ENCODE data around the gene DDX23. TPM values are rescaled to one million over a fixed set of nuclear protein-coding genes. Genes with fewer than 3 reads are reported as not detected.
"Not testable (repeated sequence)": the region's sequence is repeated elsewhere in the genome, so short reads cannot be mapped to it uniquely, and the experiment has no call there.

The DDX23 gene
- total and polyA plus RNA-seq, 11 donors, result 16.8 to 51.2 (median 35.8) TPM

GRCh38 chr12:48863291-48863690, 11.3 kb upstream of the DDX23 start:
- Histone ChIP-seq H3K27me3 (peaks cover 0 to 4% (median 0%) of the 10 kb centered on the region in 9 donors), H3K4me3 (no peak overlapping the region), H3K36me3 (peaks cover 0 to 3% (median 0%) of the 10 kb centered on the region in 9 donors), H3K9me3 (no peaks in the 10 kb centered on the region), H3K4me1 (peaks cover 0 to 13% (median 8%) of the 10 kb centered on the region in 12 donors), H3K27ac (no peak overlapping the region)
- no peak for ATAC-seq
- 70 to 80% (median 79%) methylated on average over 4 of the region's 4 CpGs for WGBS, 4 donors
- TF ChIP-seq, protein P1, sequence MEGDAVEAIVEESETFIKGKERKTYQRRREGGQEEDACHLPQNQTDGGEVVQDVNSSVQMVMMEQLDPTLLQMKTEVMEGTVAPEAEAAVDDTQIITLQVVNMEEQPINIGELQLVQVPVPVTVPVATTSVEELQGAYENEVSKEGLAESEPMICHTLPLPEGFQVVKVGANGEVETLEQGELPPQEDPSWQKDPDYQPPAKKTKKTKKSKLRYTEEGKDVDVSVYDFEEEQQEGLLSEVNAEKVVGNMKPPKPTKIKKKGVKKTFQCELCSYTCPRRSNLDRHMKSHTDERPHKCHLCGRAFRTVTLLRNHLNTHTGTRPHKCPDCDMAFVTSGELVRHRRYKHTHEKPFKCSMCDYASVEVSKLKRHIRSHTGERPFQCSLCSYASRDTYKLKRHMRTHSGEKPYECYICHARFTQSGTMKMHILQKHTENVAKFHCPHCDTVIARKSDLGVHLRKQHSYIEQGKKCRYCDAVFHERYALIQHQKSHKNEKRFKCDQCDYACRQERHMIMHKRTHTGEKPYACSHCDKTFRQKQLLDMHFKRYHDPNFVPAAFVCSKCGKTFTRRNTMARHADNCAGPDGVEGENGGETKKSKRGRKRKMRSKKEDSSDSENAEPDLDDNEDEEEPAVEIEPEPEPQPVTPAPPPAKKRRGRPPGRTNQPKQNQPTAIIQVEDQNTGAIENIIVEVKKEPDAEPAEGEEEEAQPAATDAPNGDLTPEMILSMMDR (IDR thresholded peaks at IDR 0.05), result no peak
- no peak for TF ChIP-seq POLR2A (IDR thresholded peaks at IDR 0.05)
- DNase-seq, result no peak
- intact Hi-C loops (cut with DNase I), result no loop called here

DNA sequence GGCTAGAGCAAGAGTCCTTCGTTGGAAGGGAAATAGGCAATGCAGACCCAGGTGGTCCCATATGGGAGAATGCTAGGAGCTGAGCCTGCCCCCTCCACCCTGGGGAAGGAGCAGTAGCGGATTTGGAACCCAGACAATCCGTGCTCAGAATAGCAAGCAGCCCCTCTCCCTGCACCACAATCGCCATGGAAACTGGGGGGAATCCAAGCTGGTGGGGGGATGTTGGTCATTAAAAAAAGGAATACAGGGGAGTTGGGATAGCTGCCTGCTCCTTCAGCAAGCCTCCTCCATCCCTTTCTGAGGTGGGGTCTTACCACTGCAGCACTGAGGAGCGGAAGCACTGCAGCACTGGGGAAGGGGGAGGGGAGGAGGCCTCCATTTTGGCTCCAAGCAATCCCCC, 10.8 kb upstream of the DDX23 start:
- ATAC-seq, result no peak
- Histone ChIP-seq H3K9me3 (no peaks in the 10 kb centered on the region), H3K4me3 (no peak overlapping the region), H3K27me3 (peaks cover 0 to 4% (median 0%) of the 10 kb centered on the region in 9 donors), H3K4me1 (peaks cover 0 to 13% (median 8%) of the 10 kb centered on the region in 12 donors), H3K27ac (no peak overlapping the region), H3K36me3 (peaks cover 0 to 3% (median 0%) of the 10 kb centered on the region in 9 donors)
- WGBS, 4 donors, result 73 to 81% (median 77%) methylated on average over 5 of the region's 5 CpGs
- no peak for TF ChIP-seq POLR2A (IDR thresholded peaks at IDR 0.05)
- TF ChIP-seq, protein P1 (IDR thresholded peaks at IDR 0.05), result no peak
- no peak for DNase-seq
- intact Hi-C loops (cut with DNase I), result no loop called here

DNA sequence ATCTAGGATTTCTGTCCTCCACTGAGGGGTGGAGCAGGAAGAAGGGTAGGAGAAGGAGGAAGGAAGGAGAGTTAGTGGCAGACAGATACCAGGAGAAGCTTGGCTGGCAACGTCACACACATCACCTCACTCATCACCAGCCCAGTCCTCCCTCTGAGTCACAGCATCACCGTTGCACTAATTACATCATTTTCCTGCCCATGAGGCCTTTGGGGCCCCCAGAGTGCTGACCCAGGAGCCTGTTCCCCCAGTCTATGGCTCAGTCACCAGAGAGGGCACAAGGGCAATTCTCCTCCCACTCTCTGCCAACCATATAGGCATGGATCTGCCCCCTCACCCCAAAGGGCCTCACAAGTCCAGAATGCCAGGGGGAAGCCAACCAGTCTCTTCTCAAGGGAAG, 9.1 kb upstream of the DDX23 start:
- ATAC-seq, result no peak
- H3K4me3 ChIP-seq, result no peak overlapping the region
- WGBS, 4 donors, result 46 to 57% (median 53%) methylated on average over 2 of the region's 2 CpGs
- TF ChIP-seq, protein P1 (IDR thresholded peaks at IDR 0.05), result no peak
- no peak for TF ChIP-seq POLR2A (IDR thresholded peaks at IDR 0.05)
- intact Hi-C loops (cut with DNase I), result no loop called here
- H3K27me3 ChIP-seq, result peaks cover 0 to 4% (median 0%) of the 10 kb centered on the region in 9 donors
- H3K27ac ChIP-seq, result no peak overlapping the region
- no peaks in the 10 kb centered on the region for H3K9me3 ChIP-seq
- DNase-seq, result no peak
- peaks cover 0 to 3% (median 0%) of the 10 kb centered on the region in 9 donors for H3K36me3 ChIP-seq
- H3K4me1 ChIP-seq, result peaks cover 0 to 11% (median 7%) of the 10 kb centered on the region in 12 donors

GRCh38 chr12:48860236-48860635, 8.3 kb upstream of the DDX23 start:
- intact Hi-C loops (cut with DNase I); H3K4me3 ChIP-seq; H3K27ac ChIP-seq; H3K27me3 ChIP-seq; ATAC-seq; H3K4me1 ChIP-seq; DNase-seq; H3K9me3 ChIP-seq; H3K36me3 ChIP-seq: not testable (repeated sequence)
- WGBS, 4 donors, result 75 to 92% (median 89%) methylated on average over 5 of the region's 5 CpGs

DNA sequence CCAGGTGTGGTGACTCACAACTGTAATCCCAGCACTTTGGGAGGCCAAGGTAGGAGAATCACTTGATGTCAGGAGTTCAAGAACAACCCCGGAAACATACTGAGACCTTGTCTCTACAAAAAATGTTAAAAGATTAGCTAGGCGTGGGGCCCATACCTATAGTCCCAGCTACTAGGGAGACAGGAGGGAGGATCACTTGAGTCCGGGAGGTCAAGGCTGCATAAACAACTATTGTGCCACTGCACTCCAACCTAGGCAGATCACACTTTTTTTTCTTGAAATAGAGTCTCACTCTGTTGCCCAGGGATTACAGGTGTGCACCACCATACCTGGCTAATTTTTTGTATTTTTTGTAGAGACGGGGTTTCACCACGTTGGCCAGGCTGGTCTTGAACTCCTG, 7.6 kb upstream of the DDX23 start:
- TF ChIP-seq POLR2A (IDR thresholded peaks at IDR 0.05), result no peak
- TF ChIP-seq, protein P1 (IDR thresholded peaks at IDR 0.05), result no peak
- intact Hi-C loops (cut with DNase I), result loop anchor here in 3 of 10 donors (10.0 kb wide), 2 partner anchors 75 to 125 kb away; no protein-coding TSS in a partner anchor

More for the DNA sequence above, 7.6 kb upstream of the DDX23 start:
- H3K27me3 ChIP-seq, result peaks cover 0 to 3% (median 0%) of the 10 kb centered on the region in 9 donors
- no peak for ATAC-seq
- no peak for DNase-seq
- no peak overlapping the region for H3K27ac ChIP-seq
- no peaks in the 10 kb centered on the region for H3K4me1 ChIP-seq
- H3K9me3 ChIP-seq, result no peaks in the 10 kb centered on the region
- 92 to 97% (median 96%) methylated on average over 5 of the region's 5 CpGs for WGBS, 4 donors
- peaks cover 0 to 3% (median 0%) of the 10 kb centered on the region in 9 donors for H3K36me3 ChIP-seq
- no peak overlapping the region for H3K4me3 ChIP-seq

Measured in heart left ventricle (tissue), 16 donors.